Measurements from ENCODE around the gene DPH1.

DPH1 gene

GRCh38 chr17:2053380-2054261 lies 23.7 kb downstream of the DPH1 start:
- H3K27me3 ChIP-seq (ENCODE audit: insufficient read depth, poor library complexity, severe bottlenecking): peaks cover 2% of the 10 kb centered on the region

GRCh38 chr17:2054262-2054511 lies 24.2 kb downstream of the DPH1 start:
- H3K36me3 ChIP-seq (ENCODE audit: low read depth): no peaks in the 10 kb centered on the region
- peaks cover 2% of the 10 kb centered on the region for H3K27me3 ChIP-seq (ENCODE audit: insufficient read depth, poor library complexity, severe bottlenecking)
- H3K4me1 ChIP-seq (ENCODE audit: insufficient read depth, poor library complexity, severe bottlenecking): no peaks in the 10 kb centered on the region

More at GRCh38 chr17:2053380-2054261, 23.7 kb downstream of the DPH1 start:
- Histone ChIP-seq H3K36me3 (ENCODE audit: low read depth) (no peaks in the 10 kb centered on the region), H3K9me3 (ENCODE audit: severe bottlenecking) (no peaks in the 10 kb centered on the region), H3K4me3 (ENCODE audit: severe bottlenecking) (peak overlapping the region; percentile 39), H3K4me1 (ENCODE audit: insufficient read depth, poor library complexity, severe bottlenecking) (no peaks in the 10 kb centered on the region), H3K27ac (ENCODE audit: poor library complexity, severe bottlenecking) (peak overlapping the region; percentile 11)
- peak; percentile 6; the same call in 2 of the 3 replicates for ATAC-seq (ENCODE audit: low read depth)
- DNase-seq (ENCODE audit: low spot score): no peak
- TF ChIP-seq CTCF (IDR thresholded peaks at IDR 0.05; ENCODE audit: poor library complexity, severe bottlenecking): peak; percentile 78

GRCh38 chr17:2054512-2055291 lies 24.7 kb downstream of the DPH1 start, which contains the start of gene HIC1:
HIC1 (plus strand) TSS chr17:2055103; CDS start chr17:2056691, 1,588 bp downstream.
- DNase-seq (ENCODE audit: low spot score): peak; percentile 75
- peak; percentile 77 for ATAC-seq (ENCODE audit: low read depth)
- Histone ChIP-seq H3K36me3 (ENCODE audit: low read depth) (no peaks in the 10 kb centered on the region), H3K4me3 (ENCODE audit: severe bottlenecking) (peak within 1 kb of the TSS; percentile 39), H3K9me3 (ENCODE audit: severe bottlenecking) (no peaks in the 10 kb centered on the region), H3K27me3 (ENCODE audit: insufficient read depth, poor library complexity, severe bottlenecking) (peaks cover 2% of the 10 kb centered on the region), H3K27ac (ENCODE audit: poor library complexity, severe bottlenecking) (peak within 1 kb of the TSS; percentile 11), H3K4me1 (ENCODE audit: insufficient read depth, poor library complexity, severe bottlenecking) (no peaks in the 10 kb centered on the region)
- TF ChIP-seq CTCF (IDR thresholded peaks at IDR 0.05; ENCODE audit: poor library complexity, severe bottlenecking): peak; percentile 95

More at GRCh38 chr17:2054262-2054511, 24.2 kb downstream of the DPH1 start:
- ATAC-seq (ENCODE audit: low read depth): no peak
- DNase-seq (ENCODE audit: low spot score): no peak
- peak overlapping the region; percentile 11 for H3K27ac ChIP-seq (ENCODE audit: poor library complexity, severe bottlenecking)
- no peak for TF ChIP-seq CTCF (IDR thresholded peaks at IDR 0.05; ENCODE audit: poor library complexity, severe bottlenecking)
- H3K4me3 ChIP-seq (ENCODE audit: severe bottlenecking): peak overlapping the region; percentile 39
- H3K9me3 ChIP-seq (ENCODE audit: severe bottlenecking): no peaks in the 10 kb centered on the region

- Histone ChIP-seq H3K36me3 (ENCODE audit: low read depth) (no peaks in the 10 kb centered on the region), H3K27ac (ENCODE audit: poor library complexity, severe bottlenecking) (peak overlapping the region; percentile 2), H3K4me3 (ENCODE audit: severe bottlenecking) (peak overlapping the region; percentile 39), H3K27me3 (ENCODE audit: insufficient read depth, poor library complexity, severe bottlenecking) (peaks cover 2% of the 10 kb centered on the region), H3K4me1 (ENCODE audit: insufficient read depth, poor library complexity, severe bottlenecking) (no peaks in the 10 kb centered on the region), H3K9me3 (ENCODE audit: severe bottlenecking) (no peaks in the 10 kb centered on the region)
- no peak for DNase-seq (ENCODE audit: low spot score)
- TF ChIP-seq CTCF (IDR thresholded peaks at IDR 0.05; ENCODE audit: poor library complexity, severe bottlenecking): no peak
- peak; percentile 12 for ATAC-seq (ENCODE audit: low read depth)
These were observed 25.6 kb downstream of the DPH1 start for GRCh38 chr17:2055292-2056205.

Measured in RWPE2 (cell line).